Measurements from ENCODE around the gene TTC29. TPM values are rescaled to one million over a fixed set of nuclear protein-coding genes. Genes with fewer than 3 reads are reported as not detected.

TTC29 gene
- polyA plus RNA-seq, 1 of the 3 experiments (the other 2 are of a cell fraction) = not detected

- no peak for TF ChIP-seq PBX3 (IDR thresholded peaks at IDR 0.05)
- TF ChIP-seq GATA2 (CRISPR knock-in tag; IDR thresholded peaks at IDR 0.05) = no peak
- TF ChIP-seq REST (IDR thresholded peaks at IDR 0.05; ENCODE audit: low read depth, low read length) = no peak
- no peak for TF ChIP-seq CHD2 (IDR thresholded peaks at IDR 0.05; ENCODE audit: low read length, partially characterized antibody)
- TF ChIP-seq RXRA (IDR thresholded peaks at IDR 0.05; ENCODE audit: borderline replicate concordance, low read depth) = no peak
- TF ChIP-seq NFIC (IDR thresholded peaks at IDR 0.05; ENCODE audit: borderline replicate concordance) = no peak
- TF ChIP-seq SIN3A (IDR thresholded peaks at IDR 0.05; ENCODE audit: borderline replicate concordance, low read depth, low read length) = no peak
Observed at GRCh38 chr4:146787731-146788130, 157.9 kb downstream of the TTC29 start (continued).

- Histone ChIP-seq H3K79me2 (ENCODE audit: insufficient read depth) (no peaks in the 10 kb centered on the region), H3K9me3 (no peaks in the 10 kb centered on the region), H3K9me2 (no peaks in the 10 kb centered on the region), H3K36me3 (replicated peaks in 1 of 2; ENCODE audit: control insufficient read depth in 1 of 2, insufficient read depth in 2 of 2, low read length in 1 of 2) (no peaks in the 10 kb centered on the region), H3K27ac (ENCODE audit: low read depth in 2 of 2, low read length in 1 of 2) (no peak overlapping the region), H3K4me3 (ENCODE audit: low read depth in 2 of 2, low read length in 1 of 2) (no peak overlapping the region), H3K9ac (no peak overlapping the region), H2AFZ (ENCODE audit: low read depth) (no peak overlapping the region), H4K20me1 (ENCODE audit: insufficient read depth) (no peaks in the 10 kb centered on the region), H3F3A (replicated peaks; ENCODE audit: insufficient read depth) (no peaks in the 10 kb centered on the region), H3K27me3 (ENCODE audit: insufficient read depth) (no peaks in the 10 kb centered on the region), H3K4me2 (no peak overlapping the region), H3K4me1 (ENCODE audit: control insufficient read depth in 1 of 2, insufficient read depth in 2 of 2, low read depth in 1 of 2, low read length in 1 of 2) (no peaks in the 10 kb centered on the region)
- WGBS (ENCODE audit: low lambda C conversion rate) = 54% methylated on average over 8 of the region's 8 CpGs
- DNase-seq = no peak
- CTCF ChIA-PET = no interaction called here
- POLR2A ChIA-PET = no interaction called here
- no peak for TF ChIP-seq USF2 (IDR thresholded peaks at IDR 0.05; ENCODE audit: borderline replicate concordance, low read depth, low read length)
- no peak for TF ChIP-seq FOSL2 (IDR thresholded peaks at IDR 0.05; ENCODE audit: borderline replicate concordance, low read depth)
- TF ChIP-seq REST (IDR thresholded peaks at IDR 0.05; ENCODE audit: low read depth, low read length) = no peak
- no peak for TF ChIP-seq PBX3 (IDR thresholded peaks at IDR 0.05)
- TF ChIP-seq JUND (IDR thresholded peaks at IDR 0.05) = no peak
- no peak for TF ChIP-seq TCF12 (IDR thresholded peaks at IDR 0.05)
- TF ChIP-seq RCOR1 (IDR thresholded peaks at IDR 0.05; ENCODE audit: low read length) = no peak
- TF ChIP-seq FOXM1 (IDR thresholded peaks at IDR 0.05; ENCODE audit: low read depth) = no peak
- TF ChIP-seq MEF2A (IDR thresholded peaks at IDR 0.05; ENCODE audit: borderline replicate concordance, low read depth) = no peak
- TF ChIP-seq YY1 (IDR thresholded peaks at IDR 0.05; ENCODE audit: low read depth) = no peak
- no peak for TF ChIP-seq ZBTB33 (IDR thresholded peaks at IDR 0.05; ENCODE audit: borderline replicate concordance, low read depth)
- no peak for TF ChIP-seq USF1 (IDR thresholded peaks at IDR 0.05; ENCODE audit: borderline replicate concordance, low read depth)
- no peak for TF ChIP-seq FOXJ3 (CRISPR knock-in tag; IDR thresholded peaks at IDR 0.05)
- no peak for TF ChIP-seq ELF1 (IDR thresholded peaks at IDR 0.05)
- TF ChIP-seq GATA2 (CRISPR knock-in tag; IDR thresholded peaks at IDR 0.05) = no peak
Observed at GRCh38 chr4:146776691-146777090, 169.0 kb downstream of the TTC29 start.

Measured in SK-N-SH (cell line).